ENCODE results near the gene MAP2K5.

DNA sequence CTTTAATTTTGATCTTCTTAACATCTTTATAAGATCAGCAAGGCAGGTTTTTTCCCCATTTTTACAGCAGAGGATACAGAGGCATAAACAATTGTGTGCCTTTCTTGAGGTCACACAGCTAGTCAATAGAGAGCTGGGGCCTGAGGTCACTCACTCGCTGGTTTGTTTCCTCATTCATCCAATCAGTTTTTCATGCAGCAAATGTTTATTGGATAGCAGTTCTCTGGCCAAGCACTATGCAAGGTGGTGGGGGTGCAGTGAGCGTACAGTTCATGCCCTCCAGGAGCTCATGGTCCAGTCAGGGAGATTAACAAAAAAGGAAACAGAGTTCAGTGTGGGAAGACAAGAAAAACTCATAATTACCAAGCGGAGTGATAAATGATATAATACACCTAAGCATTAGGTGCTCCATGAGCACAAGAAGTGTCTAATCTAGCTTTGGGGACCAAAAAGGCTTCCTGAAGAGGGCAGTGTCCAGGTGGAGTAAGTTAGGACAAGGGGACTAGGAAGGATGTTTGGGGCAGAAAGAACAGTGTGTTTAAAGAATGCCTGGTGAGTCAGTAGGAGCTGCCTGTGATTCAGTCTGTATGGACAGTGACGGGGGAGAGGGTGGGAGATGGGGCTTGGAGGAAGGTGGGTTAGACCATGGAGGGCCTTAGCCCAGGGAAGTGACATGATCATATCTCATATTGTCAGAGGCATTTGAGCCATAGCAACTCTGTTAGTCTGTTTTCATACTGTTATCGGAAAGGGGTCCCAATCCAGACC, 29.3 kb downstream of the MAP2K5 start:
- TF ChIP-seq CTCF (IDR thresholded peaks at IDR 0.05) (no peak), ZFX (IDR thresholded peaks at IDR 0.05; ENCODE audit: borderline replicate concordance) (no peak)
